Rectal smooth muscle tissue (tissue), 1 donor: ENCODE results near the gene AFDN.

Source experiments
- H3K27ac ChIP-seq: one replicate; pipeline ENCODE4 v1.7.0; 2013; ENCODE audit warnings: low read depth, low read length, inconsistent platforms
- H3K27me3 ChIP-seq: one replicate; pipeline ENCODE4 v1.7.0; 2013; ENCODE audit warnings: low read length; ENCODE audit not compliant: control insufficient read depth, insufficient read depth
- H3K36me3 ChIP-seq: one replicate; pipeline ENCODE4 v1.7.0; 2013; ENCODE audit warnings: low read length; ENCODE audit not compliant: control insufficient read depth, insufficient read depth
- H3K4me1 ChIP-seq: one replicate; pipeline ENCODE4 v1.7.0; 2013; ENCODE audit warnings: low read length; ENCODE audit not compliant: control insufficient read depth, insufficient read depth
- H3K4me3 ChIP-seq: one replicate; pipeline ENCODE4 v1.7.0; 2013; ENCODE audit warnings: low read length
- H3K9ac ChIP-seq: one replicate; pipeline ENCODE4 v1.7.0; 2013; ENCODE audit warnings: low read length

The AFDN gene

GRCh38 chr6:167980911-167981580 lies 154.3 kb downstream of the AFDN start:
- H3K27me3 ChIP-seq: no peaks in the 10 kb centered on the region
- H3K36me3 ChIP-seq: no peaks in the 10 kb centered on the region
- H3K4me3 ChIP-seq: no peak overlapping the region
- no peaks in the 10 kb centered on the region for H3K4me1 ChIP-seq
- no peak overlapping the region for H3K27ac ChIP-seq
- no peak overlapping the region for H3K9ac ChIP-seq

DNA sequence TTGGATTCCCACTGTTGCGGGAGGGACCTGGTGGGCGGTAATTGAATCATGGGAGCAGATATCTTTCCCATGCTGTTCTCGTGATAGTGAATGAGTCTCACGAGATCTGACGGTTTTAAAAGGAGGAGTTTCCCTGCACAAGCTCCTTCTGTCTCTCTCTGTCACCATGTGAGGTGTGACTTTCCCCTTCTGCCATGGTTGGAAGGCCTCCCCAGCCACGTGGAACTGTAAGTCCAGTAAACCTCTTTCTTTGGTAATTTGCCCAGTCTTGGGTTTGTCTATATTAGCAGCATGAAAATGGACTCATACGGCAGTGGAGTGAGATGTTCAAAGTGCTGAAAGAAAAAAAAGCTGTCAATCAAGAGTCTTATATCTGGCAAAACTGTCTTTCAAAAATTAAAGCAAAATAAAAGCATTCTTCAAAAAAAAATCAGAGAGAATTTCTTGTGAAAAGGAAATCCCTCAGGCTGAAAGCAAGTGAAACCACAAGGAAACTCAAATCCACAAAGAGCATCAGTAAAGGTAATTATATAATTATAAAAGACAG lies 155.3 kb downstream of the AFDN start:
- H3K4me1 ChIP-seq: no peaks in the 10 kb centered on the region
- no peak overlapping the region for H3K4me3 ChIP-seq
- H3K9ac ChIP-seq: no peak overlapping the region
- no peak overlapping the region for H3K27ac ChIP-seq
- no peaks in the 10 kb centered on the region for H3K27me3 ChIP-seq
- no peaks in the 10 kb centered on the region for H3K36me3 ChIP-seq

DNA sequence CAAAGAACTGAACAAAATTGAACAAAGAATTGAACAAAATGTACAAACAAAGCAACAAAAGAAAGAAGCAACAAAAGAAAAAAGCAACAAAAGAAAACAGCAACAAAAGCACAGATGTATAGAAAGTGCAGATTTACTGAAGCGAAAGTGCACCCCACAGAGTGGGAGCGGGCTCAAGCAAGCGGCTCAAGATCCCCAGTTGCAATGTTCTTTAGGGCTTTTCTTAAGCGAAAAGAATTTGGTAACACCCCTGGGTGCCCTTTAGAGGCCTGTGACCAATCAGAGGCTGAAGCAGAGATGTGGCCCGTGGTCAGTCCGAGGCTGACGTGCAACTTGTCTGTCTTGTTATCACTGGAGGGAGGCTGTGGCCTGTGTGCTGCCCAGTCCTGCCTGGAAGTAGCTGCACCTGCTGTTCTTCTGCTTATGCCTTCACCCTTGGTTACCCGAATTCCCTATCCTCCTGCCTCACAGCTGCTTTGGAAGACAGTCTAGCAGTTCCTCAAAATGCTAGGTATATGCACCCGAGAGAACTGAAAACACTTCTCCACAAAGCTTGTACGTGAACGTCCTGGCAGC lies 157.5 kb downstream of the AFDN start:
- Histone ChIP-seq H3K9ac (no peak overlapping the region), H3K36me3 (no peaks in the 10 kb centered on the region), H3K4me1 (no peaks in the 10 kb centered on the region), H3K27ac (no peak overlapping the region), H3K4me3 (no peak overlapping the region), H3K27me3 (no peaks in the 10 kb centered on the region)

DNA sequence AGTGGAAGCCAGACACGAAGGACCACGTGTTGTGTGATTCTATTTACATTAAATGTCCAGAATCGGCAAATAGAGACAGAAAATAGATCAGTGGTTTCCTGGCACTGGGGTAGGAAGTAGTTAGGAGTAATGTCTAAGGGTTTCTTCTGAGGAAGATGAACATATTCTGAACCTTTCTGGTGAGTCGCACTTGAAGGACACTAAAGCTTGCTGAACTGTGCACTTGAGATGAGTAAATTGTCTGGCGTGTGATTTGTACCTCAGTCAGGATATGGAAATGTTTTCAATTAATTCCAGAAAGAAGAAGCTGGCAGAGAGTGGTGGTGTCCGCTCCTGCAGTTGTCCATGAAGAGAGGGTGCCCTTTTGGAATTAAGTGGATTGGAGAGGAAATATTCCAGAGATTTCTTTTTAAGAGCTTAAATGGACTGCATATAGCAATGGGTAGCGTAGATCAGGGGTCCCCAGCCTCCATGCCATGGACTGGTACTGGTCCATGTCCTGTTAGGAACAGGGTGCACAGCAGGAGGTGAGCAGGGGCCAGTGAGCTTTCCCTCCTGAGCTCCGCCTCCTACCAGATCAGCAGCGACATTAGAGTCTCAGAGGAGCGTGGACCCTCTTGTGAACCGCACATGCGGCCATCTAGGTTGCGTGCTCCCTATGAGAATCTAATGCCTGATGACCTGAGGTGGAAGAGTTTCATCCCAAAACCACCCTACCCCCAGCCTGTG lies 158.3 kb downstream of the AFDN start:
- Histone ChIP-seq H3K27me3 (no peaks in the 10 kb centered on the region), H3K36me3 (no peaks in the 10 kb centered on the region), H3K4me3 (no peak overlapping the region), H3K27ac (no peak overlapping the region), H3K9ac (no peak overlapping the region), H3K4me1 (no peaks in the 10 kb centered on the region)

DNA sequence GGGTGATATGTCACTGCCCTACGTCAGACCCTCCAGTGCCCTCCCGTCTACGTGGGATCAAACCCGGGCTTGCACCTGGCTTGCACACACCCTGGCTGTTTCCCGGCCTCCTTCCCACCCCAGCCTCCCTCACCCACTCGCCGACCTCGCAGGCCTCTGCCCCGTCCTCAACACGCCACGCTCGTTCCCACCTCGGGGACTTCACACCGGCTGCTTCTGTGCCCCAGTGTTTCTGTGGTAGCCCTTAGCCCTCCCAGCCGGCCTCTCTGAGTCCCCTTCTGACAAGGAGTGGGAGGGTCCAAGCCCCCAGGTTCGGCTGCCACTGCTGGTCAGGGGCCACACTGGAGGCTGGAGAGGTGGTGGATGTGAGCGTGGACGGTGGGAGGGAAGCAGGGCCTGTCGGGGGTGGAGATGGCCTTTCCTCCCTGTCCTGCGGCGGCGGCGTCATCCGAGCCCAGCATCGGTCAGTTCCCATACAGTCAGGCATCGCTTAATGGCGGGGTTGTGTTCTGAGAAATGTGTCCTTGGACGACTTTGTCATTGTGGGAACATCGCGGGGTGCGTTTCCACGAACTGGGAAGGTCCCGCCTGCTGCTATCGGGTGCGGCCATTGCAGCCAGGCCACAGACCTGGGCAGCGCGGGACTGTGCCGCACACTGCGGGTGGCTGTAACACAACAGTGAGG lies 159.3 kb downstream of the AFDN start:
- Histone ChIP-seq H3K9ac (no peak overlapping the region), H3K4me3 (no peak overlapping the region), H3K27me3 (no peaks in the 10 kb centered on the region), H3K4me1 (no peaks in the 10 kb centered on the region), H3K27ac (no peak overlapping the region), H3K36me3 (no peaks in the 10 kb centered on the region)

DNA sequence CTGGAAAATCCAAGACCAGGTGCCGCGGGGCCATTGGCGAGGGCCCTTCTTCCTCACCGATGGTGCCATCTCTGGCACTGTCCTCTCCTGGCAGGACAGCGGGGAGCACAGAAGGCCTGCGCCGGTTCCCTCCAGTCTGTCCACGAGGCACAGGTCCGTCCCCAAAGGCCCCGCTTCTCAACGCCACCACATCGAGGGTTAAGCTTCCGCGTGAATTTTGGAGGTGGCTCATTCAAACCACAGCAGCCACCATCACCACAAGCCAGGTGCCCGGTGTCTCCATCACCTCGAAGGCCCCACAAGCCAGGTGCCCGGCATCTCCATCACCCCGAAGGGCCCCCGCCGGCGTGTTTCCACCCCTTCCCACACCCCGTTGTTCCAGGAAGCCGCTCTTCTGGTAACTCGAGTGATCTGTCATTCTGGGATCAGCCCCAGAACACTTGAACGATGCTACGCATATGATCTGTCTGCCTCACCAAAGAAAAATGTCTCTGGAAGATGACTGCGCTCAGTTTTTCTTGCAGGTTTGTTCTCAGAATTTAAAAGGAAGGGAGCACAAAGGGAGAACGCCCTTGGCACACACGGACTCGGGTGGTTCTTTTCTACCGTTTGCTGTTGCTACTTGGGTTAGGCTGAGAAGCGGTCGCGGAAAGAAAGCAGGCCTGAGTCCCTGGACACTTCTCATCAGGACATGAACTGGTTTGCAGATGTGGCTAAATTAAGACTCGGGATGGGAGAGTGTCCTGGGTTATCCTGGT lies 160.9 kb downstream of the AFDN start:
- Histone ChIP-seq H3K4me1 (no peaks in the 10 kb centered on the region), H3K4me3 (no peak overlapping the region), H3K27ac (no peak overlapping the region), H3K27me3 (no peaks in the 10 kb centered on the region), H3K9ac (no peak overlapping the region), H3K36me3 (no peaks in the 10 kb centered on the region)

DNA sequence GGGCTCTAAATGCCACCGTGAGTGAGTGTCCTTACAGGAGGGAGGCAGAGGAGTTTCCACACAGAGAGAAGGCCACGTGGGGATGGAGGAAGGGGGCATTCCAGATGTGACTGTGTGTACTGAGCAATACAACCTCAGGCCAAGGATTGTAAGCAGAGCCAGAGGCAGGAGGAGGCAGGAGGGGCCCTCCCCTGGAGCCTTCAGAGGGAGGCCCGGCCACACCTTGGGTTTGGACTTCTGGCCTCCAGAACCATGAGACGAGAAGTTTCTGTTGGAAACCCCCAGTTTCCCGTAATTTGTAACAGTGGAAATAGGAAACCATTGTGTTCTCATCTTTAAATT lies 161.4 kb downstream of the AFDN start:
- no peaks in the 10 kb centered on the region for H3K36me3 ChIP-seq
- no peaks in the 10 kb centered on the region for H3K27me3 ChIP-seq
- no peaks in the 10 kb centered on the region for H3K4me1 ChIP-seq
- no peak overlapping the region for H3K4me3 ChIP-seq
- H3K9ac ChIP-seq: no peak overlapping the region
- H3K27ac ChIP-seq: no peak overlapping the region

DNA sequence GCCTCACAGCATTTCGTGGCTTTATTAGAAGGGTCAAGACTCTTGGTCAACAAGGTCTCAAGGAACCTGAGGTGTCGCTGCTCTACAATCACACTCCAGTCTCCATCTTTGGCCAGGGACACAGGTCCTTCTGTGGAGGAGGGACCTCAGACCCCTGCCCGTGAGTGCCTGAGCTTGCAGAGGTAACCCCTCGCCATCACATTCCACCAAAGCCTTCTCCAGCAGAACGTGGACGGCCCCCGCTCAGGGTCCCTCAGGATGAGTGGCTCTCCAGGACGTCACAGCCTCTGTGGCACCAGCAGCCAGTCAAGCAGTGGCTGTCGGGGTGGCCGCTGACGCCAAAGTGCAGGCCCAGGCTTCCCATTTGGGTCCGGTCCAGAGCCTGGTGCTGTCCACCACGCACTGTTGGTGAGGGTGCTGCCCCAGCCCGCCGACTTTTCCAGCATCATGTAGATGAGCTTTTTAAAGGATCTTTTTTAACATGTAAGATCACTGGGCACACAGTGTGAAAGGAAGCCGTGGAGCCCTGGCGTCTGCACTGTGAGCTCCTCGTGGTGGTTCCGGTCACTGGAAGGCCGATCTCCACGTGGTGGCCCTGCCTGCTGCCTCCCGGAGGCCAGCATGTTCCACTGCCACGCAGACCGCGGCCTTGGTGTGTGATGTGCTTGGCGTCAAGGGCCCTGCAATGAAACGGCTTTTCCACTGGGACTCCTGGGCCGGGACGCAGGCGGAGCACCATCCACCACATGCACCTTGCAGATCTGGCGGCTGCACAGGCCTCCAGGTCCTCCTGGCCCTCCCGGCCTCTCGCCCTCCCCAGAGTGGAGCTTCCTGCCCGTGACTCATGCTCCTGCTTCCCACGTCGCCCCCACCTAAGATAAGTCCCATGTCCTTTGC lies 162.5 kb downstream of the AFDN start:
- no peaks in the 10 kb centered on the region for H3K4me1 ChIP-seq
- no peaks in the 10 kb centered on the region for H3K27me3 ChIP-seq
- no peak overlapping the region for H3K9ac ChIP-seq
- H3K27ac ChIP-seq: no peak overlapping the region
- no peak overlapping the region for H3K4me3 ChIP-seq
- H3K36me3 ChIP-seq: no peaks in the 10 kb centered on the region

- H3K4me3 ChIP-seq: no peak overlapping the region
- no peaks in the 10 kb centered on the region for H3K4me1 ChIP-seq
- no peaks in the 10 kb centered on the region for H3K27me3 ChIP-seq
- H3K9ac ChIP-seq: no peak overlapping the region
- no peak overlapping the region for H3K27ac ChIP-seq
- no peaks in the 10 kb centered on the region for H3K36me3 ChIP-seq
Measured at GRCh38 chr6:167990016-167990945, 163.6 kb downstream of the AFDN start.

DNA sequence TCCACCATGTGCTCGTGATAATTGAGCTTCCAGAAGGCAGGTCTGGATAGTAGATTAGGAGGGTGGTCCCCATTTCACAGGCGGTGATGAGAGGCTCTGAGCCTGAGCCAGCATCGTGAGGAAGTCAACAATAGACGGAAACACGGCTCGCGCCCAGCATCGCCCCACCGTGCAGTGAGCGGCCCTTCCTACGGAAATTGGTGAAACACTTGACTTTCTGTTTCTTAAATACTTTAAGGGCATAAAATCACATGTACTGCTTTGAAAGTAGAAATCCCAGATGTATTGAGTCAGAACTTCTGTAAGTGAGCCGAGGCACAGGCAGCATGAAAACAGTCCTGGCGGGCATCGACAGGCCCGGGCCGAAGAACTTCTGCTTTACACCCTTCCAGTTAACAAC lies 166.5 kb downstream of the AFDN start:
- Histone ChIP-seq H3K27ac (no peak overlapping the region), H3K4me3 (no peak overlapping the region), H3K4me1 (no peaks in the 10 kb centered on the region), H3K27me3 (no peaks in the 10 kb centered on the region), H3K9ac (no peak overlapping the region), H3K36me3 (no peaks in the 10 kb centered on the region)
